Gastrocnemius medialis (tissue), 4 donors: ENCODE results near the gene CAPSL. TPM values are rescaled to one million over a fixed set of nuclear protein-coding genes. Genes with fewer than 3 reads are reported as not detected.
"Not testable (repeated sequence)": the region's sequence is repeated elsewhere in the genome, so short reads cannot be mapped to it uniquely, and the experiment has no call there.

ENCODE experiments used
- ATAC-seq, 2 donors: fragments of 150-250 bp; one replicate each; pipeline ENCODE4 v1.9.1; 2016
- DNase-seq, 2 donors: peaks; one replicate each; pipeline ENCODE4 v3.0.0-alpha.2; 2019
- H3K27ac ChIP-seq, 4 donors: fragments of 200-600 bp; sonication (generic); 1 replicate in 1 of 4; 2 replicates in 3 of 4; pipeline ENCODE4 v1.5.1; 2016 to 2018; ENCODE audit warnings: mild to moderate bottlenecking in 2 of 4, moderate library complexity in 1 of 4
- H3K27me3 ChIP-seq, 3 donors: fragments of 200-600 bp; sonication (generic) in 2 of 3; 1 replicate in 1 of 3; 2 replicates in 2 of 3; pipeline versions ENCODE4 v1.5.1 to v1.6.0; 2016 to 2019; ENCODE audit warnings: mild to moderate bottlenecking in 1 of 3, moderate library complexity in 1 of 3
- H3K36me3 ChIP-seq, 2 donors: fragments of 200-600 bp; sonication (generic) in 1 of 2; one replicate each; pipeline ENCODE4 v1.5.1; 2017 to 2018
- H3K4me1 ChIP-seq, 2 donors: fragments of 200-600 bp; sonication (generic) in 1 of 2; one replicate each; pipeline ENCODE4 v1.5.1; 2016 to 2017; ENCODE audit warnings: mild to moderate bottlenecking in 2 of 2
- H3K4me3 ChIP-seq, 4 donors: fragments of 200-600 bp; sonication (generic) in 3 of 4; 1 replicate in 1 of 4; 2 replicates in 3 of 4; pipeline ENCODE4 v1.5.1; 2016 to 2019; ENCODE audit warnings: mild to moderate bottlenecking in 2 of 4
- H3K9me3 ChIP-seq, 3 donors: fragments of 200-600 bp; sonication (generic) in 2 of 3; 1 replicate in 1 of 3; 2 replicates in 2 of 3; pipeline ENCODE4 v1.5.1; 2016 to 2019
- POLR2A ChIP-seq, 2 donors: fragments of 450-650 bp; IDR thresholded peaks; one replicate each; pipeline ENCODE4 v1.6.1; 2017; ENCODE audit warnings: antibody characterized with exemption in 2 of 2, mild to moderate bottlenecking in 2 of 2, moderate library complexity in 2 of 2
- in situ Hi-C, 4 donors: fragments of 200-750 bp; cut with MboI; loops; one replicate each; pipeline versions ENCODE4 v1.15.0 to v1.8.0; 2017; ENCODE audit warnings: low sequenced_read_pairs in 4 of 4
- intact Hi-C: fragments of 100-400 bp; cut with DNase I; formaldehyde crosslinking; loops from one replicate; pipeline ENCODE4 v1.15.1; 2023; ENCODE audit warnings: low total_unique reads
- total RNA-seq, 4 donors: library from RNA; depleted of rRNA; stranded (reverse); fragments of >200 nt; gene quantifications; one replicate each; pipeline versions ENCODE4 v1.1.0 to v1.2.3, GENCODE V29; 2016
- TF ChIP-seq, protein P1 (sequence below), 5 experiments: fragments of 450-650 bp in 3 of 5; fragments of 200-600 bp in 2 of 5; sonication (generic) in 2 of 5; IDR thresholded peaks in 4 of 5; conservative IDR thresholded peaks in 1 of 5; 1 replicate in 4 of 5; 2 replicates in 1 of 5; pipeline ENCODE4 v1.5.1; 2016 to 2019; ENCODE audit warnings: antibody characterized with exemption in 5 of 5, mild to moderate bottlenecking in 3 of 5, moderate library complexity in 3 of 5

CAPSL gene
- total RNA-seq, 4 donors from 2014 or later, result not detected

DNA sequence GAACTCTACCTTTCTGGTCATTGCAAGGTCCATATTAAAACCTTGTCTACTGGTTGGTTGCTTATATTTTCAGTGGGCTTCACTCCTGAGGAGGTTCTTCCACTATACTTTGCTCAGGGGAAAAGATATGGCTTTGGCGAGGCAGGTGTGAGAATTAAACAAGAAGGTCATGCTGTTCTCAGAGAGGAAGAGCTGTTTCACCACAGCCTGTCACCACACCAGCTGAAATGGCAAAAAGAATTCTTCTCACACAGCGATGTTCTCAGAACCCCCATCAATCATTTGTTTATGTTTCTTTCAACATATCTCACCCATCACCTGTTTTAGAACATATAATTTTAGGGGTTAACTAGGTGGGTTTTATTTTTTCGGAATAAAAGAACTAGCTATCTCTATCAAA, 38.6 kb downstream of the CAPSL start:
- in situ Hi-C loops (loop anchor here in 1 of 4 donors (25.0 kb wide), 1 partner anchor 812 kb away; no protein-coding TSS in a partner anchor), intact Hi-C loops (no loop called here)
- Histone ChIP-seq H3K4me1 (no peaks in the 10 kb centered on the region), H3K4me3 (no peak overlapping the region), H3K27me3 (no peaks in the 10 kb centered on the region), H3K36me3 (no peaks in the 10 kb centered on the region), H3K9me3 (no peaks in the 10 kb centered on the region), H3K27ac (no peak overlapping the region)
- ATAC-seq (no peak), DNase-seq (no peak)
- no peak for TF ChIP-seq POLR2A (IDR thresholded peaks at IDR 0.05)
- TF ChIP-seq, protein P1, sequence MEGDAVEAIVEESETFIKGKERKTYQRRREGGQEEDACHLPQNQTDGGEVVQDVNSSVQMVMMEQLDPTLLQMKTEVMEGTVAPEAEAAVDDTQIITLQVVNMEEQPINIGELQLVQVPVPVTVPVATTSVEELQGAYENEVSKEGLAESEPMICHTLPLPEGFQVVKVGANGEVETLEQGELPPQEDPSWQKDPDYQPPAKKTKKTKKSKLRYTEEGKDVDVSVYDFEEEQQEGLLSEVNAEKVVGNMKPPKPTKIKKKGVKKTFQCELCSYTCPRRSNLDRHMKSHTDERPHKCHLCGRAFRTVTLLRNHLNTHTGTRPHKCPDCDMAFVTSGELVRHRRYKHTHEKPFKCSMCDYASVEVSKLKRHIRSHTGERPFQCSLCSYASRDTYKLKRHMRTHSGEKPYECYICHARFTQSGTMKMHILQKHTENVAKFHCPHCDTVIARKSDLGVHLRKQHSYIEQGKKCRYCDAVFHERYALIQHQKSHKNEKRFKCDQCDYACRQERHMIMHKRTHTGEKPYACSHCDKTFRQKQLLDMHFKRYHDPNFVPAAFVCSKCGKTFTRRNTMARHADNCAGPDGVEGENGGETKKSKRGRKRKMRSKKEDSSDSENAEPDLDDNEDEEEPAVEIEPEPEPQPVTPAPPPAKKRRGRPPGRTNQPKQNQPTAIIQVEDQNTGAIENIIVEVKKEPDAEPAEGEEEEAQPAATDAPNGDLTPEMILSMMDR (IDR thresholded peaks at IDR 0.05 in 4 of 5, conservative IDR thresholded peaks at IDR 0.05 in 1 of 5), result no peak

DNA sequence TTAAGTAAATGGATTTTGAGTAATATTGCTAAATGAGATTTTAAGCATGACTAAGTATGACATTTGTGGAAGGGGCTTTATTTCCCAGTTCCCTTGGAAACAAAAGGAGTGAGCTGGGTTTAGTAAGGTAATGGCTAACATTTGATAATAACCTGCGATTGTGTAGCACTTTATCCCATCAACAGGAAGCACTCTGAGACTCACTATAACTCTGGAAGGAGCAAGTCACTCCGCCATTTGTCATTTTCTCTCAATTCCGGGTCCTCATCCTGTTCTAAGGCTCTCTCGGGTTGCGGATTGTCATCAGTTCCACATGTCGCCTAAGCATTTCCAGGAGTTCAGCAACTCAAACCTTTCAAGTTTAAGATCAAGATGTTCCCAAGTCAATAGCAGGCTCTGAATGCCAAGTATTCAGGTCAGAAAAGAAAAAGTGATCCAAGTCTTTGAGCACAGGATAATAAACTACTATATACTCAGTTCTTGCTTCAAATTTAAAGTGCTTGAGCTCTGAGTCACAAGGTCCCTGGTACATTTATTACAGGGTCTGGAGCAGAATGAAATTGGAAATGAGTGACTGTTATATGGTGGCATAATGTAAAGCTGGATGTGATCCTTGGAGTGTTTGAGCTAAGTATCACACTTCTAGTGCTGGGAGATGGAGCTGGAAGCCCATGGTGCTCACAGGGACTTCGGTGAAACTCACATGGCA, 39.3 kb downstream of the CAPSL start:
- ATAC-seq (no peak), DNase-seq (no peak)
- no peaks in the 10 kb centered on the region for H3K9me3 ChIP-seq
- no peak for TF ChIP-seq POLR2A (IDR thresholded peaks at IDR 0.05)
- TF ChIP-seq, protein P1 (IDR thresholded peaks at IDR 0.05 in 4 of 5, conservative IDR thresholded peaks at IDR 0.05 in 1 of 5), result no peak
- no peak overlapping the region for H3K4me3 ChIP-seq
- no peak overlapping the region for H3K27ac ChIP-seq
- no peaks in the 10 kb centered on the region for H3K27me3 ChIP-seq
- no peaks in the 10 kb centered on the region for H3K36me3 ChIP-seq
- H3K4me1 ChIP-seq, result no peaks in the 10 kb centered on the region
- in situ Hi-C loops, result no loop called here
- intact Hi-C loops, result no loop called here

DNA sequence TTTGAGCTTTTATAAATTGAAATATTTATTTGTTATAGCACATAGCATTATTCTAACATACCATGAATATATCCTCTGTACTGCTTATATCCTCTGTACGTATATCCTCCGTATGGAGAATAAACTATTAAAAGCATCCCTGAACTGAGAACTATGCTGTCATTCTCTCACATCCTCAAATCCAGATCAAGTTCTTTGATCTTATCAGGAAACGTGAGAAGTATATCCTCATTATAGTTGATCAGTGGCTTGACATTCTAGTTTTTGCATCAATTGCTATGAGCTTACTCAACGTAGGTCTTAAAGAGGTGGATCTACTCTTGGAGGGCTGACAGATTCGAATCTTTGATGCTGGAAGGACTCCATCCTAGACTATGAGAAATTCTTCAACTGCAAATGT, 44.3 kb downstream of the CAPSL start:
- ATAC-seq (no peak), DNase-seq (no peak)
- Histone ChIP-seq H3K36me3 (no peaks in the 10 kb centered on the region), H3K27ac (no peak overlapping the region), H3K27me3 (no peaks in the 10 kb centered on the region), H3K9me3 (no peaks in the 10 kb centered on the region), H3K4me1 (no peaks in the 10 kb centered on the region), H3K4me3 (no peak overlapping the region)
- TF ChIP-seq POLR2A (IDR thresholded peaks at IDR 0.05), result no peak
- TF ChIP-seq, protein P1 (IDR thresholded peaks at IDR 0.05 in 4 of 5, conservative IDR thresholded peaks at IDR 0.05 in 1 of 5), result no peak
- in situ Hi-C loops (no loop called here), intact Hi-C loops (no loop called here)

DNA sequence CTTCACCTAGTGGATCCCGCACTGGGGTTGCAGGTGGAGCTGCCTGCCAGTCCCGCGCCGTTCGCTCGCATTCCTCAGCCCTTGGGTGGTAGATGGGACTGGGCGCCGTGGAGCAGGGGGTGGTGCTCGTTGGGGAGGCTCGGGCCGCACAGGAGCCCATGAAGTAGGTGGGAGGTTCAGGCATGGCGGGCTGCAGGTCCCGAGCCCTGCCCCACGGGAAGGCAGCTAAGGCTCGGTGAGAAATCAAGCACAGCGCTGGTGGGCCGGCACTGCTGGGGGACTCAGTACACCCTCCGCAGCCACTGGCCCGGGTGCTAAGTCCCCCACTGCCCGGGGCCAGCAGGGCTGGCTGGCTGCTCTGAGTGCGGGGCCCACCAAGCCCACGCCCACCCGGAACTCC, 45.6 kb downstream of the CAPSL start:
- in situ Hi-C loops, intact Hi-C loops, H3K36me3 ChIP-seq, ATAC-seq, H3K9me3 ChIP-seq, H3K27me3 ChIP-seq, DNase-seq, H3K27ac ChIP-seq, H3K4me1 ChIP-seq, H3K4me3 ChIP-seq: not testable (repeated sequence)

DNA sequence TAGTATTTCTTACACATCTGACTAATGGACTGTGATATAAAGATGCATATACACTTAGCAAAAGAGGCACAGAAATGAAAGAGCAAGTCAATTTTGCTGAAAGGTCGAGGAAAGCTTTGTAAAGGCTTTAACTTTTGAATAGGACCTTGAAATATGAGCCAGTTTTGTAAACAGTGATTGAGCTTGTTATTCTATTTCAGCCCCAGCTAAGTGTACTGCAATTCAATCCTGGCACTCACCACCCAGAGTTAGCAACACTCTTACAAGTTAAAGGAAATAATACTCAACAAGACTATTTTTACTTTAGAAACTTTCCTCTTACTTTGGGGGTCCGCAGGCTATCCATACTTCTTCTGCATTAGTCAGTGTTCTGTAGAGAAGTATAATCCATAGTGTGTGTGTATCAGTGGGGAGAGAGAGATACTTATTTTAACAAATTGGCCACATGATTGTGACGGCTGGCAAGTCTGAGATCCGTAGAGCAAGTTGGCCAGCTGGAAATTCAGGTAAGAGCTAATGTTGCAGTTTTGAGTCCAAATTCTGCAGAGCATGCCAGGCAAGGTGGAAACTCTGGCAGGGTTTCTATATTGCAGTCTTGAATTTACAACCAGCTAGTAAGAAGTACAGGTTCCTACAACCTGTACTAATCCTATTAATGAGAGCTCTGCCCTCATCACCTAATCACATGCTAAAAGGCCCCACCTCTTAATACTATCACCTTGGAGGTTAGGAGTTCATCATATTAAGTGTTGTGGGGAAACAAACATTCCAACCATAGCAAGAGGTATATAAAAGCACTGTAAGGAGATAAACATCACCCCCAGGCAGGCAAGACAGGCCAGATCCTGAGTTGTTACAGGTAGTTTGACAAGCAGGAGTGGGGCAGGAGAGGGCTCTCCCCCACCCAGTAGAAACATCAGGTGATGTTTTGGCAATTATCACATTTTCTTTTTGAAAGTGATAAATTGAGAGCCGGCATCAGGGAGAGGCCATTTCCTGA, 48.1 kb downstream of the CAPSL start:
- no peaks in the 10 kb centered on the region for H3K27me3 ChIP-seq
- ATAC-seq (no peak), DNase-seq (no peak)
- H3K9me3 ChIP-seq, result no peaks in the 10 kb centered on the region
- H3K27ac ChIP-seq, result no peak overlapping the region
- in situ Hi-C loops (no loop called here), intact Hi-C loops (no loop called here)
- no peak for TF ChIP-seq POLR2A (IDR thresholded peaks at IDR 0.05)
- TF ChIP-seq, protein P1 (IDR thresholded peaks at IDR 0.05 in 4 of 5, conservative IDR thresholded peaks at IDR 0.05 in 1 of 5), result no peak
- no peaks in the 10 kb centered on the region for H3K4me1 ChIP-seq
- H3K4me3 ChIP-seq, result no peak overlapping the region
- no peaks in the 10 kb centered on the region for H3K36me3 ChIP-seq
